ENCODE data around the gene ADH1A. TPM values are rescaled to one million over a fixed set of nuclear protein-coding genes. Genes with fewer than 3 reads are reported as not detected.

The ADH1A gene
- total and polyA plus RNA-seq, 9 of the 15 experiments (the other 6 are each of a cell fraction or from before 2014, with no cell fraction given): not detected

DNA sequence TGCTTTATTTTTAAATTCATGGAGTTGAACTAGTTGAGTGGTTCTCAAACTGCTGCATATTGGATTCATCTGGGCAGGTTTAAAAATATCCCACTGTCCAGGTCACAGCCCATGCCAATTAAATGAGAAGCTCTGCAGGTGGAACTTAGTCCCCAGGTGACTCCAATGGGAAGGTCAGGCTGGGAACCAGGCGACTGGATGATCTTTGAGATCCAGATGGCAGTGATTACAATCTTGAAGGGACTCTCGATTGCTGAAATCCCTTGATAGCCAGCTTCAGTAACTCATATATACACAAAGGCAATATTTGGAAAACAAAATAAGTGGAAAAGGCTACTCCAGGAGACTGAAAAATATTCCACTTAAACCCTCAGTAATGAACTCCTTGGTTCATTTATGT is 8.1 kb downstream of the ADH1A start (continued):
- TF ChIP-seq, protein P1, sequence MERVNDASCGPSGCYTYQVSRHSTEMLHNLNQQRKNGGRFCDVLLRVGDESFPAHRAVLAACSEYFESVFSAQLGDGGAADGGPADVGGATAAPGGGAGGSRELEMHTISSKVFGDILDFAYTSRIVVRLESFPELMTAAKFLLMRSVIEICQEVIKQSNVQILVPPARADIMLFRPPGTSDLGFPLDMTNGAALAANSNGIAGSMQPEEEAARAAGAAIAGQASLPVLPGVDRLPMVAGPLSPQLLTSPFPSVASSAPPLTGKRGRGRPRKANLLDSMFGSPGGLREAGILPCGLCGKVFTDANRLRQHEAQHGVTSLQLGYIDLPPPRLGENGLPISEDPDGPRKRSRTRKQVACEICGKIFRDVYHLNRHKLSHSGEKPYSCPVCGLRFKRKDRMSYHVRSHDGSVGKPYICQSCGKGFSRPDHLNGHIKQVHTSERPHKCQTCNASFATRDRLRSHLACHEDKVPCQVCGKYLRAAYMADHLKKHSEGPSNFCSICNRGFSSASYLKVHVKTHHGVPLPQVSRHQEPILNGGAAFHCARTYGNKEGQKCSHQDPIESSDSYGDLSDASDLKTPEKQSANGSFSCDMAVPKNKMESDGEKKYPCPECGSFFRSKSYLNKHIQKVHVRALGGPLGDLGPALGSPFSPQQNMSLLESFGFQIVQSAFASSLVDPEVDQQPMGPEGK (CRISPR knock-in tag; IDR thresholded peaks at IDR 0.05; ENCODE audit: borderline replicate concordance): no peak
- no peak for TF ChIP-seq NRF1 (conservative IDR thresholded peaks at IDR 0.05 in 1 of 2, IDR thresholded peaks at IDR 0.05 in 1 of 2)
- TF ChIP-seq, protein P2, sequence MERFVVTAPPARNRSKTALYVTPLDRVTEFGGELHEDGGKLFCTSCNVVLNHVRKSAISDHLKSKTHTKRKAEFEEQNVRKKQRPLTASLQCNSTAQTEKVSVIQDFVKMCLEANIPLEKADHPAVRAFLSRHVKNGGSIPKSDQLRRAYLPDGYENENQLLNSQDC (CRISPR knock-in tag; IDR thresholded peaks at IDR 0.05): no peak
- TF ChIP-seq TAF7 (tag; IDR thresholded peaks at IDR 0.05): no peak
- no peak for TF ChIP-seq ZNF224 (CRISPR knock-in tag; IDR thresholded peaks at IDR 0.05)

DNA sequence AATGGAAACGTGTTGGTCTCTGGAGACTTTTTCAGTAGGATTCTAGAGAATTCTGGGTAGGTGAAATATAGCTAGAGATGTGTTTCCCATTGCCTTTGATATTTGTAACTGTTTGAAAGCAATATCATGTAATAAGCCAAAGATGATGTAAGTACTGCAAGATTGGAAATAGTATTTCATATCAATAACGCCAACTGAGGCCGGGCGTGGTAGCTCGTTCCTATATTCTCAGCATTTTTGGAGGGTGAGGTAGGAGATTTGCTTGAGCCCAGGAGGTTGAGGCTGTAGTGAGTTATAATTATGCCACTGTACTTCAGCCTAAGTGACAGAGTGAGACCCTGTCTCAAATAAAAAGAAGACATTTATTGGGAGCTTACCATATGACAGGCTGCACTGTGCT is 9.5 kb downstream of the ADH1A start:
- Histone ChIP-seq H3K79me2 (ENCODE audit: control insufficient read depth, insufficient read depth, low read length) (no peaks in the 10 kb centered on the region), H3K27ac (ENCODE audit: extremely low read depth, low read depth, low read length) (no peak overlapping the region), H3K36me3 (ENCODE audit: control insufficient read depth, insufficient read depth, low read length) (no peaks in the 10 kb centered on the region), H3K27me3 (ENCODE audit: control insufficient read depth in 2 of 2, insufficient read depth in 2 of 2, low read length in 2 of 2) (no peaks in the 10 kb centered on the region), H4K20me1 (replicated peaks; ENCODE audit: control insufficient read depth, insufficient read depth, low read length) (no peaks in the 10 kb centered on the region), H3K9ac (ENCODE audit: insufficient read depth in 1 of 2, low read depth in 2 of 2, low read length in 2 of 2) (no peak overlapping the region), H3K4me2 (ENCODE audit: insufficient read depth, low read length) (no peak overlapping the region), H3K4me1 (replicated peaks in 1 of 2; ENCODE audit: control insufficient read depth in 2 of 2, insufficient read depth in 2 of 2, low read length in 2 of 2) (no peaks in the 10 kb centered on the region), H3K9me3 (replicated peaks; ENCODE audit: control insufficient read depth, insufficient read depth, low read depth, low read length) (no peaks in the 10 kb centered on the region), H3K9me1 (ENCODE audit: control insufficient read depth, insufficient read depth, low read length) (no peaks in the 10 kb centered on the region), H2AFZ (ENCODE audit: low read depth, low read length) (no peak overlapping the region), H3K4me3 (no peak overlapping the region)
- no peak for ATAC-seq
- in situ Hi-C loops (cut with MboI) (no loop called here), intact Hi-C loops (cut with micrococcal nuclease) (no loop called here)
- ChIA-PET CTCF (ENCODE audit: low intra/inter-chr PET ratio) (no interaction called here), POLR2A (no interaction called here)
- 0% methylated on average over 5 of the region's 5 CpGs for WGBS (ENCODE audit: insufficient coverage, low coverage, missing lambda C conversion rate)
- FAIRE-seq: no peak
- no peak for DNase-seq (ENCODE audit: extremely low read depth in 1 of 4, low spot score in 3 of 4)
- no TSS peak for BruUV-seq (replicated peaks)
- no peak for TF ChIP-seq KLF13 (tag; IDR thresholded peaks at IDR 0.05; ENCODE audit: borderline replicate concordance, low read depth)
- TF ChIP-seq HOXB6 (CRISPR knock-in tag; IDR thresholded peaks at IDR 0.05; ENCODE audit: borderline replicate concordance): no peak
- no peak for TF ChIP-seq SP2 (IDR thresholded peaks at IDR 0.05; ENCODE audit: extremely low read depth, low read depth, low read length, poor library complexity, severe bottlenecking)
- TF ChIP-seq PYGO2 (tag; IDR thresholded peaks at IDR 0.05): no peak
- no peak for TF ChIP-seq MECOM (CRISPR knock-in tag; IDR thresholded peaks at IDR 0.05)
- TF ChIP-seq ZNF239 (CRISPR knock-in tag; IDR thresholded peaks at IDR 0.05): no peak
- TF ChIP-seq SMARCB1 (IDR thresholded peaks at IDR 0.05; ENCODE audit: insufficient read length, low read depth): no peak
- TF ChIP-seq ZNF143 (CRISPR knock-in tag; IDR thresholded peaks at IDR 0.05): no peak
- no peak for TF ChIP-seq EHMT2 (IDR thresholded peaks at IDR 0.05)
- TF ChIP-seq, protein P3, sequence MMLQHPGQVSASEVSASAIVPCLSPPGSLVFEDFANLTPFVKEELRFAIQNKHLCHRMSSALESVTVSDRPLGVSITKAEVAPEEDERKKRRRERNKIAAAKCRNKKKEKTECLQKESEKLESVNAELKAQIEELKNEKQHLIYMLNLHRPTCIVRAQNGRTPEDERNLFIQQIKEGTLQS (IDR thresholded peaks at IDR 0.05): no peak
- TF ChIP-seq, protein P3 (CRISPR knock-in tag; conservative IDR thresholded peaks at IDR 0.05): no peak
- no peak for TF ChIP-seq BDP1 (IDR thresholded peaks at IDR 0.05; ENCODE audit: insufficient read depth, insufficient read length)
- no peak for TF ChIP-seq BRCA1 (IDR thresholded peaks at IDR 0.05)
- no peak for TF ChIP-seq BRCA1 (CRISPR knock-in tag; IDR thresholded peaks at IDR 0.05)
